Parathyroid adenoma (tissue), 2 donors: ENCODE data around the gene RNF208.

Experiments used
- H2AFZ ChIP-seq: fragments of 300-600 bp; sonication (generic); one replicate; pipeline ENCODE4 v1.7.0; 2017; ENCODE audit warnings: antibody characterized with exemption, mild to moderate bottlenecking
- H3K27ac ChIP-seq: fragments of 300-600 bp; sonication (generic); one replicate; pipeline ENCODE4 v1.7.0; 2017
- H3K27me3 ChIP-seq: fragments of 300-600 bp; sonication (generic); one replicate; pipeline ENCODE4 v1.7.0; 2017; ENCODE audit warnings: low read length; ENCODE audit not compliant: control insufficient read depth, insufficient read depth
- H3K36me3 ChIP-seq: fragments of 300-600 bp; sonication (generic); one replicate; pipeline ENCODE4 v1.7.0; 2017; ENCODE audit warnings: low read length; ENCODE audit not compliant: control insufficient read depth, insufficient read depth
- H3K4me1 ChIP-seq: fragments of 300-600 bp; sonication (generic); one replicate; pipeline ENCODE4 v1.7.0; 2017; ENCODE audit warnings: control low read depth
- H3K4me2 ChIP-seq: fragments of 300-600 bp; sonication (generic); one replicate; pipeline ENCODE4 v1.7.0; 2017; ENCODE audit warnings: low read length
- H3K4me3 ChIP-seq: fragments of 300-600 bp; sonication (generic); one replicate; pipeline ENCODE4 v1.7.0; 2017; ENCODE audit warnings: low read depth, low read length
- H3K79me2 ChIP-seq: fragments of 300-600 bp; sonication (generic); one replicate; pipeline ENCODE4 v1.7.0; 2017; ENCODE audit warnings: control low read depth
- H3K9ac ChIP-seq: fragments of 300-600 bp; sonication (generic); one replicate; pipeline ENCODE4 v1.7.0; 2017; ENCODE audit warnings: mild to moderate bottlenecking
- H3K9me3 ChIP-seq: fragments of 300-600 bp; sonication (generic); one replicate; pipeline ENCODE4 v1.7.0; 2017; ENCODE audit warnings: low read length; ENCODE audit not compliant: control insufficient read depth
- TF ChIP-seq, protein P1 (sequence below): fragments of 300-600 bp; sonication (generic); IDR thresholded peaks from one replicate; pipeline ENCODE4 v1.7.0; 2017; ENCODE audit warnings: antibody characterized with exemption, mild to moderate bottlenecking
- donor health status: primary hyperparathyroidism.

Gene RNF208

GRCh38 chr9:137234758-137235423 lies 12.9 kb upstream of the RNF208 start:
- Histone ChIP-seq H3K9me3 (no peaks in the 10 kb centered on the region), H3K4me1 (peaks cover 14% of the 10 kb centered on the region), H3K79me2 (no peaks in the 10 kb centered on the region), H3K4me2 (no peak overlapping the region), H2AFZ (no peak overlapping the region), H3K27ac (no peak overlapping the region), H3K4me3 (no peak overlapping the region), H3K9ac (no peak overlapping the region), H3K36me3 (no peaks in the 10 kb centered on the region), H3K27me3 (no peaks in the 10 kb centered on the region)
- TF ChIP-seq, protein P1, sequence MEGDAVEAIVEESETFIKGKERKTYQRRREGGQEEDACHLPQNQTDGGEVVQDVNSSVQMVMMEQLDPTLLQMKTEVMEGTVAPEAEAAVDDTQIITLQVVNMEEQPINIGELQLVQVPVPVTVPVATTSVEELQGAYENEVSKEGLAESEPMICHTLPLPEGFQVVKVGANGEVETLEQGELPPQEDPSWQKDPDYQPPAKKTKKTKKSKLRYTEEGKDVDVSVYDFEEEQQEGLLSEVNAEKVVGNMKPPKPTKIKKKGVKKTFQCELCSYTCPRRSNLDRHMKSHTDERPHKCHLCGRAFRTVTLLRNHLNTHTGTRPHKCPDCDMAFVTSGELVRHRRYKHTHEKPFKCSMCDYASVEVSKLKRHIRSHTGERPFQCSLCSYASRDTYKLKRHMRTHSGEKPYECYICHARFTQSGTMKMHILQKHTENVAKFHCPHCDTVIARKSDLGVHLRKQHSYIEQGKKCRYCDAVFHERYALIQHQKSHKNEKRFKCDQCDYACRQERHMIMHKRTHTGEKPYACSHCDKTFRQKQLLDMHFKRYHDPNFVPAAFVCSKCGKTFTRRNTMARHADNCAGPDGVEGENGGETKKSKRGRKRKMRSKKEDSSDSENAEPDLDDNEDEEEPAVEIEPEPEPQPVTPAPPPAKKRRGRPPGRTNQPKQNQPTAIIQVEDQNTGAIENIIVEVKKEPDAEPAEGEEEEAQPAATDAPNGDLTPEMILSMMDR = no peak

GRCh38 chr9:137234055-137234697 lies 12.1 kb upstream of the RNF208 start:
- peaks cover 14% of the 10 kb centered on the region for H3K4me1 ChIP-seq
- TF ChIP-seq, protein P1 = no peak
- H3K36me3 ChIP-seq = no peaks in the 10 kb centered on the region
- no peaks in the 10 kb centered on the region for H3K79me2 ChIP-seq
- H3K9me3 ChIP-seq = no peaks in the 10 kb centered on the region
- no peak overlapping the region for H2AFZ ChIP-seq
- H3K27ac ChIP-seq = no peak overlapping the region
- no peak overlapping the region for H3K4me2 ChIP-seq
- H3K4me3 ChIP-seq = no peak overlapping the region
- H3K27me3 ChIP-seq = no peaks in the 10 kb centered on the region
- H3K9ac ChIP-seq = no peak overlapping the region

DNA sequence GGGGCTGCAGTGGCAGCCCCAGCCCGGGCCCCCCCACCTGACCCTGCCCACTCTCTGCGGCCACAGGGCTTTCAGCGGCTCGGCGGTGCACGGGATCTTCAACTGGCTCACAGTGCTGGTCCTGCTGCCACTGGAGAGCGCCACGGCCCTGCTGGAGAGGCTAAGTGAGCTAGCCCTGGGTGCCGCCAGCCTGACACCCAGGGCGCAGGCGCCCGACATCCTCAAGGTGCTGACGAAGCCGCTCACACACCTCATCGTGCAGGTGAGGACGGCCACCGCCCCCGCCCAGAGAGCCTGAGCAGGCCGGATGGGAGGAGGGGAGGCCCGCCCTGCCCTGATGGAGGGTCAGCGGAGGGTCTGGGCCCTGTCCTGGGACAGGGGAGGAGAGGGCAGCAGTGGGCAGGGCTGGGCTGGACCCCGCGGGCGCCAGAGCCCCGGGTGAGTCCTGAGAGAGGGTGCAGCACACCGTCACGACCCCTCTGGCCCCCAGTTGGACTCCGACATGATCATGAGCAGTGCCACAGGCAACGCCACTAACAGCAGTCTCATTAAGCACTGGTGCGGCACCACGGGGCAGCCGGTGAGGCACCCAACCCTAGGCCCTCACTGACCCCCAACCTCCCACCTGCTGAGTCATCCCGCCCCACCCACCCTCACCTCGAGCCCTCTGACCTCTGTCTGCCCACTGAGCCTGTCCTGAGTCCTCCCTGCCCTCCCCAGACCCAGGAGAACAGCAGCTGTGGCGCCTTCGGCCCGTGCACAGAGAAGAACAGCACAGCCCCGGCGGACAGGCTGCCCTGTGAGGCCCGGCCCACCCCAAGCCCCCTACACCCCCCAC lies 11.3 kb upstream of the RNF208 start:
- Histone ChIP-seq H3K9me3 (no peaks in the 10 kb centered on the region), H3K4me1 (peaks cover 14% of the 10 kb centered on the region), H2AFZ (no peak overlapping the region), H3K4me3 (no peak overlapping the region), H3K79me2 (no peaks in the 10 kb centered on the region), H3K9ac (no peak overlapping the region), H3K27me3 (no peaks in the 10 kb centered on the region), H3K36me3 (no peaks in the 10 kb centered on the region), H3K4me2 (no peak overlapping the region), H3K27ac (no peak overlapping the region)
- TF ChIP-seq, protein P1 = no peak

DNA sequence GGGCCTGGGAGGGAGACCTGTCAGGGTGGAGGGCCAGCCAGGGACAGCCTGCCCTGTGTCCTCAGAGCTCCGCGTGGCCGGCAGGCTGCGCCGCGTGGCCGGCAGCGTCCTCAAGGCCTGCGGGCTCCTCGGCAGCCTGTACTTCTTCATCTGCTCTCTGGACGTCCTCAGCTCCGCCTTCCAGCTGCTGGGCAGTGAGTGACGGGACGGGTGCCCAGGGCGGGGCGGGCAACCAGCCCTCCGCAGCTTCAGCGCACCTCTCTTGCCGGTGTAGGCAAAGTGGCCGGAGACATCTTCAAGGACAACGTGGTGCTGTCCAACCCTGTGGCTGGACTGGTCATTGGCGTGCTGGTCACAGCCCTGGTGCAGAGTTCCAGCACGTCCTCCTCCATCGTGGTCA lies 10.5 kb upstream of the RNF208 start:
- Histone ChIP-seq H3K79me2 (no peaks in the 10 kb centered on the region), H3K4me1 (peaks cover 11% of the 10 kb centered on the region), H3K27ac (no peak overlapping the region), H2AFZ (no peak overlapping the region), H3K4me3 (no peak overlapping the region), H3K27me3 (no peaks in the 10 kb centered on the region), H3K9me3 (no peaks in the 10 kb centered on the region), H3K9ac (no peak overlapping the region), H3K36me3 (no peaks in the 10 kb centered on the region), H3K4me2 (no peak overlapping the region)
- TF ChIP-seq, protein P1 = no peak
